Measurements from ENCODE around the gene EFNA4.

DNA sequence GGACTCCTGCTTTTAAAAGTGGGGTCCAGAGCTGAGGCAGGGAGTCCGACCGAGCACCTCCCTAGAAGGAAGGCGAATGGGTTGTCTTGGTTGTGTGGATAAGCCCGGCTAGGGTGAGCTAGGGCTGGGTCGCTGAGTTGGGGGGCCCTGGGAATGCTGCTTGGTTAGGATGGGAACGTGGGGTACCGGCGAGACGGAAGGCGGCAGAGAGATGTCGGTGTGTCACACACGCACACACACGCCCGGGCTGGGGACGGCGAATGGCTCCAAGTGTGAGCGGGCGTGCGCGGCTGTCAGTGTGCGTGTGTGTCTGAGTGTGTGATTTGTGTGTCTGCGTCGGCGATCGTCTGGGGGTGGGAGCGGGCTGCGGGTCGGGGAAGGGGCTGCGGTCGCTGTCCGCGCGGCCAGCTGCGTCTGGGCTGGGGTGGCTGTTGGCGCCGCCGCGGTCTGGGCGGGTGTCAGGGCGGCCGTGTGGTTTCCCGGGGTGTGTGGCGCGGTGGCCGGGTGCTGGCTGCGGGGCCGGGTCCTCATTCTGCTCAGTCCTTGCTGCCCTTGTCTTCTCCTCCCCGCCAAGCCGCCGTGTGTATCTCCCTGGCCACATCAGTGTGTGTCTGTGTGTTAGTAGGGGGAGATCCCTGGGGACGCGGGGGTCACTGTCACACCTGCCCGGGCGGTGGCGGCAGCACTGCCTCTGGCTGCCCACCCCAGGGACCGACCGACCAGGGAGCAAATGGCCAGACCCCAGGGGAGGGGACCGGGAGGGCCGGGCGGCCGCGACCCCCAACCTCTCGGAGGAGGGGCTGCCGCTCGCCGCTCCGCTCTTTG lies 16.2 kb downstream of the EFNA4 start:
- TF ChIP-seq, protein P1, sequence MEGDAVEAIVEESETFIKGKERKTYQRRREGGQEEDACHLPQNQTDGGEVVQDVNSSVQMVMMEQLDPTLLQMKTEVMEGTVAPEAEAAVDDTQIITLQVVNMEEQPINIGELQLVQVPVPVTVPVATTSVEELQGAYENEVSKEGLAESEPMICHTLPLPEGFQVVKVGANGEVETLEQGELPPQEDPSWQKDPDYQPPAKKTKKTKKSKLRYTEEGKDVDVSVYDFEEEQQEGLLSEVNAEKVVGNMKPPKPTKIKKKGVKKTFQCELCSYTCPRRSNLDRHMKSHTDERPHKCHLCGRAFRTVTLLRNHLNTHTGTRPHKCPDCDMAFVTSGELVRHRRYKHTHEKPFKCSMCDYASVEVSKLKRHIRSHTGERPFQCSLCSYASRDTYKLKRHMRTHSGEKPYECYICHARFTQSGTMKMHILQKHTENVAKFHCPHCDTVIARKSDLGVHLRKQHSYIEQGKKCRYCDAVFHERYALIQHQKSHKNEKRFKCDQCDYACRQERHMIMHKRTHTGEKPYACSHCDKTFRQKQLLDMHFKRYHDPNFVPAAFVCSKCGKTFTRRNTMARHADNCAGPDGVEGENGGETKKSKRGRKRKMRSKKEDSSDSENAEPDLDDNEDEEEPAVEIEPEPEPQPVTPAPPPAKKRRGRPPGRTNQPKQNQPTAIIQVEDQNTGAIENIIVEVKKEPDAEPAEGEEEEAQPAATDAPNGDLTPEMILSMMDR (IDR thresholded peaks at IDR 0.05; ENCODE audit: low read depth, low read length, missing input control) = no peak
- no peak for TF ChIP-seq YY1 (IDR thresholded peaks at IDR 0.05)

All from liver (tissue), 2 donors.